TTC549 (cell line): Measurements from ENCODE around the gene PARD3B.
"Not testable (repeated sequence)": the region's sequence is repeated elsewhere in the genome, so short reads cannot be mapped to it uniquely, and the experiment has no call there.

Experiments used
- FAIRE-seq: peaks from 2 replicates; lab custom pipeline; 2012; peaks lifted over from hg19 to GRCh38; lab: Jason Lieb, UNC

Gene PARD3B

GRCh38 chr2:204542982-204543608, 2.2 kb upstream of the PARD3B start:
- no peak for FAIRE-seq

GRCh38 chr2:204545861-204546735, 823 bp downstream of the PARD3B start:
- no peak for FAIRE-seq

- FAIRE-seq = no peak
Measured at GRCh38 chr2:204550751-204551511, 5.7 kb downstream of the PARD3B start.

- FAIRE-seq = no peak
Measured at GRCh38 chr2:204551512-204551863, 6.2 kb downstream of the PARD3B start.

GRCh38 chr2:204557604-204558003, 12.3 kb downstream of the PARD3B start:
- no peak for FAIRE-seq

GRCh38 chr2:204559358-204559757, 14.1 kb downstream of the PARD3B start:
- FAIRE-seq = not testable (repeated sequence)

- no peak for FAIRE-seq
Measured at GRCh38 chr2:204560902-204561301, 15.6 kb downstream of the PARD3B start.

- no peak for FAIRE-seq
Measured at GRCh38 chr2:204561771-204562170, 16.5 kb downstream of the PARD3B start.

GRCh38 chr2:204566439-204566838, 21.2 kb downstream of the PARD3B start:
- no peak for FAIRE-seq

GRCh38 chr2:204570421-204570820, 25.1 kb downstream of the PARD3B start:
- FAIRE-seq = no peak

- FAIRE-seq = no peak
Measured at GRCh38 chr2:204571041-204571440, 25.8 kb downstream of the PARD3B start.

GRCh38 chr2:204571911-204572310, 26.6 kb downstream of the PARD3B start:
- FAIRE-seq = no peak

- FAIRE-seq = no peak
Measured at GRCh38 chr2:204573221-204573620, 27.9 kb downstream of the PARD3B start.

- FAIRE-seq = no peak
Measured at GRCh38 chr2:204574486-204574885, 29.2 kb downstream of the PARD3B start.

GRCh38 chr2:204575463-204575862, 30.2 kb downstream of the PARD3B start:
- no peak for FAIRE-seq

- no peak for FAIRE-seq
Measured at GRCh38 chr2:204576362-204576979, 31.2 kb downstream of the PARD3B start.

- no peak for FAIRE-seq
Measured at GRCh38 chr2:204578928-204579598, 33.8 kb downstream of the PARD3B start.

GRCh38 chr2:204581946-204582345, 36.7 kb downstream of the PARD3B start:
- no peak for FAIRE-seq

GRCh38 chr2:204583773-204584172, 38.5 kb downstream of the PARD3B start:
- no peak for FAIRE-seq

- FAIRE-seq = no peak
Measured at GRCh38 chr2:204585930-204586329, 40.7 kb downstream of the PARD3B start.

GRCh38 chr2:204586444-204587180, 41.3 kb downstream of the PARD3B start:
- no peak for FAIRE-seq
